GM18519 (cell line): ENCODE measurements around the gene P2RX2.

Source experiments
- ATAC-seq: cut with Tn5 transposase; IDR thresholded peaks from one replicate; pipeline ENCODE4 v1.9.1; 2021; ENCODE audit warnings: mild to moderate bottlenecking, moderate library complexity; ENCODE audit not compliant: unreplicated experiment, low FRiP score

Gene P2RX2

DNA sequence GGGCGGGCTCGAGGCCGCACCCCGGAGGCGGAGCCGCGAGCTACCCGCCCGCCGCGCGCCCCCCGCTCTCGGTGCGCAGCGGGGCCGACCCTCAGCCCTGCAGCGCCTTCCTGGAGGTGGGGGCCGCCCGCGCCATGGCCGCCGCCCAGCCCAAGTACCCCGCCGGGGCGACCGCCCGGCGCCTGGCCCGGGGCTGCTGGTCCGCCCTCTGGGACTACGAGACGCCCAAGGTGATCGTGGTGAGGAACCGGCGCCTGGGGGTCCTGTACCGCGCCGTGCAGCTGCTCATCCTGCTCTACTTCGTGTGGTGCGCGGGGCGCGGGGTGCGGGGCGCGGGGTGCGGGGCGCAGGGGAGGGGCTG is at the start of gene P2RX2:
TSS of gene P2RX2 (plus strand) at position 94 of the 361 bp plus-strand sequence. CDS start at position 135, 41 bp downstream.
- ATAC-seq = no peak

- no peak for ATAC-seq
Observed at GRCh38 chr12:132568826-132569480, 49.6 kb upstream of the P2RX2 start.

DNA sequence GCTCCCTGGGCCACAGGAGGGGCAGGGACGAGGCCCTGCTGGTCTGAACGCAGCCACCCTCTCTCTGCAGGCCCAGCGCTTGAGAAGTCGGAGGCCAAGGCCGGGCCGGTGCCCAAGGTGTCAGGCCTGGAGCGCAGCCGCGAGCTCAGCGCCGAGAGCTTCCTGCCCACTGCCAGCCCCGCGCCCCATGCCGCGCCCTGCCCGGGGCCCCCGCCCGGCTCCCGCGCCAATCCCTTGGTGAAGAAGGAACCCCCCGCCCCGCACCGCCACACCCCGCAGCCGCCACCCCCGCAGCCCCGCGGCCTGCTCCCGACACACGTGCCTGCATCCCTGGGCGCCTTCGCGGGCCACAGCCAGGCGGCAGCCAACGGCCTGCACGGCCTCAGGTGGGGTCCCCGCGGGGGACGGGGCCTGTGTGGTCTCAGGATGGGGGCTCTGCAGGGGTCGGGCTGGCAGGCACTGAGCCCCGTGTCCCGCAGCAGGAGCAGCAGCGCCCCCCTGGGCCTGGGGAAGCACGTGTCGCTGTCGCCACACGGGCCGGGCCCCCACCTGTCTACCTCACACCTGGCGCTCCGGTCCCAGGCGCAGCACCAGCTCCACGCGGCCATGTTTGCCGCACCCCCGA is 48.6 kb upstream of the P2RX2 start:
- ATAC-seq = no peak

GRCh38 chr12:132570635-132571034 is 47.9 kb upstream of the P2RX2 start:
- ATAC-seq = no peak

DNA sequence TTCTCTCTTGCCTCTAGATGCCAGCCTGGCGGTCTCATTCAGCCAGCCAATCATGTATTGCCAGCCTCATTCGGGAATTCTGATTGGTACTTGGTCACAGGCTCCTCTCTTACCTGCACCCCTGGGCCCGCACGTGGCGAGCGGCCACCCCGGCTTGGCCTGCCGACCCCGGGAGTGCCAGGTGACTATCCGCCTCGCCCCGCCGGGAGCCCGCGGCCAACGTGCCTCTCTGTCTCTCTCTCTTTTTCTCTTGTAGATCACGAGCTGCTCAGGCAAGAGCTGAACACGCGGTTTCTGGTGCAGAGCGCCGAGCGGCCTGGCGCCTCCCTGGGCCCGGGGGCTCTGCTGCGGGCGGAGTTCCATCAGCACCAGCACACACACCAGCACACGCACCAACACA is 47.5 kb upstream of the P2RX2 start:
- ATAC-seq = no peak

- no peak for ATAC-seq
Observed at GRCh38 chr12:132571598-132571997, 47.0 kb upstream of the P2RX2 start.

GRCh38 chr12:132572106-132572505 is 46.5 kb upstream of the P2RX2 start:
- ATAC-seq = no peak

- ATAC-seq = no peak
Observed at GRCh38 chr12:132572801-132573760, 45.5 kb upstream of the P2RX2 start.

DNA sequence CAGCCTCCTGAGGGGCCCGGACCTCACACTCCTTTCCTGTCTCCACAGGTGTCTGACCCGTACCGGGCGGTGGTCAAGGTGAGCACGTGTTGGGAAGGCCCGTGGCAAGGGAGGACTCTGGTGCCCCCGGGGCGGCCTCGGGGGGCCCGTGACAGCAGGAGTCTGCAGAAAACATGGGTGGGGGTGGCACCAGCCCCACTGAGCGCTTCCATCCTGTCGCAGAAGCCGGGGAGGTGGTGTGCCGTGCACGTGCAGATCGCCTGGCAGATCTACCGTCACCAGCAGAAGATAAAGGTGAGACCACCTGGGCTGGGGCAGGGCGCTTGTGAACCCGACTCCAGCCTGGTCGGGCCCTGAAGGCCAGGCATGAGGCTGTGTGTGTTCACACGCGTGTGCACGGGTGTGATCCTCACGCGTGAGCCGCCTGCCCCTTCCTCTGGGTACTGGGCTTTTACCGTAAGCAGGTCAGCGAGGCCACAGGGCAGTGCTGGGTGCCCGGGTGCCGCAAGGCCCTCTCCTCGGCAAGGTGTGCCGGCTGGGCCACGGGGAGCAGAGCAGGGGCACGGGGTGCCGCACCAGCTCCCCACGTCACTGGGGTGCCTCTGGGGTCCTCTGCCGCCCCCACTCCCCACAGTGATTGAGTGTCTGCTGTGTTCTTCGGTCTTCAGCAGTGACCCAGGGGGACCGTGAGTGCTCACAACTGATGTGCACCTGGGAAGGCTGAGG is 44.1 kb upstream of the P2RX2 start:
- no peak for ATAC-seq

DNA sequence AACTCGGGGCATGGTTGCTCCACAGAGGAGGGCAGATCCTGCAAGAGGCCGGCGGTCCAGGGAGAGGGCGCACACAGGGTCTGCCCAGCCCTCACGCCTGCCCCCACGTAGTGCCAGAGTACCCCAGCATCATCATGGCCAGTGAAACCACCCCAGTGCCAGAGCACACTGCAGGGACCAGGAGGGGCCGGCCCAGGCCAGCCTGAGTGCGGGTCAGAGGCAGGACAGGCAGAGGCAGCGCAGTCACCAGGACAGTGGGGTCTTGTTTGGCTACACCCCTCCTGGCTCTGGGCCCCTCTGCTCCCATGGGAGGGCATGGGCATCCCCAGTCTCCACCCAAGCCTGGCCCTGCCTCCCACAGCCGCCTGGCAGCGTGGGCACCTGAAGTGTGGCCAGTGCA is 42.9 kb upstream of the P2RX2 start:
- ATAC-seq = no peak

DNA sequence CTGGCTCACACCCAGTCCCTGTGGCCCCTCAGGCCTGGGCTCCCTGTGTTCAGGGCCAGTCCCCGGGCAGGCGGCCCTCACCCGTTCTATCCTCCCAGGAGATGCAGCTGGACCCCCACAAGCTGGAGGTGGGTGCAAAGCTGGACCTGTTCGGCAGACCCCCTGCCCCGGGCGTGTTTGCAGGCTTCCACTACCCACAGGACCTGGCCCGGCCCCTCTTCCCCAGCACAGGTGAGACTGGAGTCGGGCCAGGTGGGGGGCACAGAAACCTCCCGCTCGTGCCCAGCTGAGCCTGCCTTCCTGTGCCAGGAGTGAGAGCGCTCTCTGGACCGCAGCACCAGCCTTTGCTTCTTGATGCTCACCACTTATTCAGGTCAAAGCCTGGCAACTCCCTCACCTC is 41.9 kb upstream of the P2RX2 start:
- no peak for ATAC-seq

GRCh38 chr12:132577191-132577920 is 41.2 kb upstream of the P2RX2 start:
- no peak for ATAC-seq

DNA sequence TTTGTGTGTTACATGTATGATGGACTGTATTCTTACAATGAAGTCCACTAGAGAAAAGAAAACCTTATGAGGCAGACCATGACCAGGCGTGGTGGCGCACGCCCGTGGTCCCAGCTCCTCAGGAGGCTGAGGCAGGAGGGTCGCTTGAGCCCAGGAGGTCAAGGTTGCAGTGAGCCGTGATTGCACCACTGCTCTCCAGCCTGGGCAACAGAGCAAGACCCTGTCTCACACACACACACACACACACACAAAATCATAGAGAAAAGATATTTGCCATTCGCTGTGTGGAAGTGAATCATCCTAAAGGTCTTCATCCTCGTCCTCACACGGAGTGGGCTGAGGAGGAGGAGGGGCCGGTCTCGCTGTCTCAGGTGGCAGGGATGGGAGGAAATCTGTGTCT is 40.5 kb upstream of the P2RX2 start:
- ATAC-seq = no peak

DNA sequence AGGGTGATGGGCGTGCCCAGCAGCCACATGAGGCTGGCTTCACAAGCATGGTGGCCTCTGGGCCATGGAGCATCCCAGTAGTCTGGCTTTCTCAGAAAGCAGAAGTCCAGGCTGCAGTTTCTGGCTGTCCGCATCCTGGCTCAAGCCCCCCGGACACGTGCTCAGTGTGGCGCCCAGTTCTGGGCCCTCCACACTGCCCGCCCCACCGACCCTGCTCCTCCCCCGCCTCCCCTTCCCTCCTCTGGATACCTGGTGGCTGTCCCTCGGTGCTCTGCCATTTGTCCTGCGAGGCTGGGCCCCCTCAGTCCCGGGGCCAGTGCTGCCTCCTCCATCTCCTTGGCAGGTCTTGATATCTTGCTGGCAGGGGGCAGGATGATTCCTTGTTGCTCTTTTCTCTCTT is 39.8 kb upstream of the P2RX2 start:
- ATAC-seq = no peak

- no peak for ATAC-seq
Observed at GRCh38 chr12:132579744-132580143, 38.8 kb upstream of the P2RX2 start.

DNA sequence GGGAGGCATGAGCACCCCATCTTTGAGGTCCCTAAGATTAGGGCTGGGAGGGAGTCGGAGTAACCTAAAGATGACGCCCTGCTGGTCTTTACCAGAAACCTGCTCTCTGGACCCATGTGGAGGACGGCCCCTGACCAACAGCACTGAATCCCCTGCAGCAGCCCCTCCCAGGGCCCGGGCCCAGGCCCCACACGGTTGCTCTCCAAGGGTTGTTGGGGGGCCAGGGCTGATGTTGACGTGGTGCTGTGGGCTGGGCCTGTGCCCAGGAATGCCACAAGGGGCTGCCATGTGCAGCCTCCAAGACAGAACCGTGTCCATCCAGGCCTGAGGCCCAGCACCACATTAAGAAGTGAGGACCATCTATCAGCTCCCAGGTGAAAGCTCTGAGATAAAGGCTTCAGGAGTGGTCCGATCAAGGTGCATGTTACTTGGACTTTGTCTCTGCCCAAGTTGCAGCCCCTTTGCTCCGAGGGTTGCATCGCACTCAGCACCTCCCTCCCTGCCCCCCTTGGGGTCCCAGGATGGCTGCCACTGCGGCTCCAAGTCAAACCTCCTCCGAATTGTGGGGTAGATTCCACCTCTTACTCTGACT is 37.8 kb upstream of the P2RX2 start:
- no peak for ATAC-seq

DNA sequence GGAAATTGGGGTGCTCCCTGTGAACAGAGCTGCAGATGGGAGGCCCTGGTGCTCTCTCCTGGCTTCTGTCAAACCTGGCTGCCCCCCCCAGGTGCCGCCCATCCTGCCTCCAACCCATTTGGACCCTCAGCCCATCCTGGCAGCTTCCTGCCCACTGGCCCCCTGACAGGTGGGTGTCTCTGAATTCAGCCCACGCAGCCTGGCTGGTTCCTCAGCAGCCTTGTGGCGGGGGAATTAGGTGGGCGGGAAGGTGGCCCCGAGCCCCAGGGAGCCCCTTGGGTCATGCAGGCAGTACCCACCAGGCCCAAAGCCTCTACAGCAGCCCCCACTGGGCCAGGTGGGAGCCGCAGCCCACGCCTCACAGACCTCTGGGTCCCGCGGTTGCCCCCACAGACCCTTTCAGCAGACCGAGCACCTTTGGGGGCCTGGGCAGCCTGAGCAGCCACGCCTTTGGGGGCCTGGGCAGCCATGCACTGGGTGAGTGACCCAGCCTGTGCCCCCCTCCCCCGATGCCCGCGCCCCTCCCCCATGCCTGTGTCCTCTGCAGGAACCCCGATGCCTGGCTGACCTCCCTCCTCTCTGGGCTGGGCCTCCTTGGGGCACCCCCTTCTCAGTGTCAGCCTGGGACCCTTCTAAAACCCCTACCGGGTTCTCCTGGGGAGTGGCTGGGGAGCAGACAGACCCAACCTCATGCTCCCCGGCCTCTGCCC is 37.1 kb upstream of the P2RX2 start:
- no peak for ATAC-seq

GRCh38 chr12:132582058-132582420 is 36.5 kb upstream of the P2RX2 start:
- no peak for ATAC-seq
